ENCODE results near the gene PTPRN2. TPM values are rescaled to one million over a fixed set of nuclear protein-coding genes. Genes with fewer than 3 reads are reported as not detected.
A peak's percentile ranks its signal among the peaks of the same experiment; 100 is the strongest.

The PTPRN2 gene
- total RNA-seq, 1 experiment from 2014 or later = 0.11 TPM

GRCh38 chr7:157576415-157576814 is 1011.2 kb downstream of the PTPRN2 start:
- Histone ChIP-seq H3K27me3 (replicated peaks; ENCODE audit: insufficient read depth, low read depth, low read length, poor library complexity) (peaks cover 9% of the 10 kb centered on the region), H3K36me3 (ENCODE audit: insufficient read depth, low read length, poor library complexity, severe bottlenecking) (no peaks in the 10 kb centered on the region), H3K4me1 (ENCODE audit: insufficient read depth, low read length, poor library complexity, severe bottlenecking) (peaks cover 11% of the 10 kb centered on the region), H3K4me3 (ENCODE audit: low read depth, low read length, poor library complexity, severe bottlenecking) (no peak overlapping the region), H3K27ac (ENCODE audit: low read depth, low read length, poor library complexity, severe bottlenecking) (no peak overlapping the region), H3K9me3 (ENCODE audit: low read depth, low read length, poor library complexity, severe bottlenecking) (no peaks in the 10 kb centered on the region)
- intact Hi-C loops (cut with micrococcal nuclease; ENCODE audit: unreplicated experiment) = no loop called here
- CTCF ChIA-PET = no interaction called here
- POLR2A ChIA-PET (ENCODE audit: low non-redundant PET) = no interaction called here
- no peak for TF ChIP-seq CTCF (conservative IDR thresholded peaks at IDR 0.05; ENCODE audit: low read depth, low read length)
- TF ChIP-seq EZH2 (IDR thresholded peaks at IDR 0.05; ENCODE audit: borderline replicate concordance, low read depth, low read length, poor library complexity, severe bottlenecking) = no peak
- DNase-seq (ENCODE audit: low spot score) = no peak
- BruUV-seq (replicated peaks) = no TSS peak

- Histone ChIP-seq H3K27me3 (replicated peaks; ENCODE audit: insufficient read depth, low read depth, low read length, poor library complexity) (peaks cover 9% of the 10 kb centered on the region), H3K9me3 (ENCODE audit: low read depth, low read length, poor library complexity, severe bottlenecking) (no peaks in the 10 kb centered on the region), H3K4me1 (ENCODE audit: insufficient read depth, low read length, poor library complexity, severe bottlenecking) (peaks cover 11% of the 10 kb centered on the region), H3K36me3 (ENCODE audit: insufficient read depth, low read length, poor library complexity, severe bottlenecking) (no peaks in the 10 kb centered on the region), H3K27ac (ENCODE audit: low read depth, low read length, poor library complexity, severe bottlenecking) (no peak overlapping the region), H3K4me3 (ENCODE audit: low read depth, low read length, poor library complexity, severe bottlenecking) (no peak overlapping the region)
- no peak for DNase-seq (ENCODE audit: low spot score)
- TF ChIP-seq EZH2 (IDR thresholded peaks at IDR 0.05; ENCODE audit: borderline replicate concordance, low read depth, low read length, poor library complexity, severe bottlenecking) = no peak
- no TSS peak for BruUV-seq (replicated peaks)
- ChIA-PET POLR2A (ENCODE audit: low non-redundant PET) (no interaction called here), CTCF (no interaction called here)
- intact Hi-C loops (cut with micrococcal nuclease; ENCODE audit: unreplicated experiment) = no loop called here
Observed at GRCh38 chr7:157575777-157576176, 1011.8 kb downstream of the PTPRN2 start.

- POLR2A ChIA-PET (ENCODE audit: low non-redundant PET) = no interaction called here
- no TSS peak for BruUV-seq (replicated peaks)
- TF ChIP-seq EZH2 (IDR thresholded peaks at IDR 0.05; ENCODE audit: borderline replicate concordance, low read depth, low read length, poor library complexity, severe bottlenecking) = no peak
- TF ChIP-seq CTCF (conservative IDR thresholded peaks at IDR 0.05; ENCODE audit: low read depth, low read length) = no peak
- intact Hi-C loops (cut with micrococcal nuclease; ENCODE audit: unreplicated experiment) = no loop called here
- Histone ChIP-seq H3K4me3 (ENCODE audit: low read depth, low read length, poor library complexity, severe bottlenecking) (no peak overlapping the region), H3K9me3 (ENCODE audit: low read depth, low read length, poor library complexity, severe bottlenecking) (no peaks in the 10 kb centered on the region), H3K4me1 (ENCODE audit: insufficient read depth, low read length, poor library complexity, severe bottlenecking) (peaks cover 11% of the 10 kb centered on the region), H3K27me3 (replicated peaks; ENCODE audit: insufficient read depth, low read depth, low read length, poor library complexity) (peaks cover 9% of the 10 kb centered on the region), H3K36me3 (ENCODE audit: insufficient read depth, low read length, poor library complexity, severe bottlenecking) (no peaks in the 10 kb centered on the region), H3K27ac (ENCODE audit: low read depth, low read length, poor library complexity, severe bottlenecking) (peak overlapping the region; percentile 59)
- peak; percentile 77 for DNase-seq (ENCODE audit: low spot score)
- CTCF ChIA-PET = no interaction called here
Observed at GRCh38 chr7:157574914-157575586, 1012.6 kb downstream of the PTPRN2 start.

Data from A673 (cell line).